Liver (tissue), 9 donors: ENCODE data around the gene ACKR2. TPM values are rescaled to one million over a fixed set of nuclear protein-coding genes. Genes with fewer than 3 reads are reported as not detected.

Experiments used
- DNase-seq: peaks from one replicate; pipeline ENCODE4 v3.0.0-alpha.2; 2017; ENCODE audit warnings: low spot score
- H3K27ac ChIP-seq, 2 donors: one replicate each; pipeline ENCODE4 v1.7.0; 2013; ENCODE audit warnings: inconsistent platforms in 2 of 2, low read length in 2 of 2, control low read depth in 1 of 2, low read depth in 1 of 2, mild to moderate bottlenecking in 1 of 2
- H3K27me3 ChIP-seq, 4 donors: one replicate each; pipeline versions ENCODE4 v1.6.1 to v1.7.0; 2013; ENCODE audit warnings: low read length in 3 of 4, inconsistent platforms in 1 of 4, mild to moderate bottlenecking in 1 of 4, moderate library complexity in 1 of 4; ENCODE audit not compliant: control insufficient read depth in 4 of 4, insufficient read depth in 4 of 4
- H3K36me3 ChIP-seq, 4 donors: one replicate each; pipeline versions ENCODE4 v1.6.1 to v1.7.0; 2013; ENCODE audit warnings: low read length in 3 of 4, mild to moderate bottlenecking in 3 of 4, low read depth in 1 of 4, moderate library complexity in 1 of 4; ENCODE audit not compliant: control insufficient read depth in 4 of 4, insufficient read depth in 3 of 4
- H3K4me1 ChIP-seq, 4 donors: one replicate each; pipeline versions ENCODE4 v1.6.1 to v1.7.0; 2013; ENCODE audit warnings: low read length in 3 of 4, mild to moderate bottlenecking in 3 of 4, moderate library complexity in 1 of 4; ENCODE audit not compliant: control insufficient read depth in 4 of 4, insufficient read depth in 4 of 4
- H3K4me3 ChIP-seq, 3 donors: one replicate each; pipeline versions ENCODE4 v1.6.1 to v1.7.0; 2013; ENCODE audit warnings: low read length in 3 of 3, control low read depth in 1 of 3, low read depth in 1 of 3, mild to moderate bottlenecking in 1 of 3
- H3K9ac ChIP-seq, 2 donors: one replicate each; pipeline ENCODE4 v1.7.0; 2013; ENCODE audit warnings: low read length in 2 of 2, mild to moderate bottlenecking in 2 of 2, moderate library complexity in 2 of 2, control low read depth in 1 of 2, low read depth in 1 of 2
- H3K9me3 ChIP-seq, 4 donors: one replicate each; pipeline versions ENCODE4 v1.6.1 to v1.7.0; 2013; ENCODE audit warnings: low read length in 3 of 4; ENCODE audit not compliant: control insufficient read depth in 4 of 4
- FOXA1 ChIP-seq: IDR thresholded peaks from 2 replicates; pipeline ENCODE4 v1.6.1; 2016; ENCODE audit warnings: antibody characterized with exemption
- FOXA2 ChIP-seq: IDR thresholded peaks from 2 replicates; pipeline ENCODE4 v1.6.1; 2016; ENCODE audit warnings: antibody characterized with exemption
- GABPA ChIP-seq, 2 donors: IDR thresholded peaks in 1 of 2; conservative IDR thresholded peaks in 1 of 2; 2 replicates each; pipeline ENCODE4 v1.6.1; 2016; ENCODE audit warnings: antibody characterized with exemption in 2 of 2, mild to moderate bottlenecking in 1 of 2, moderate library complexity in 1 of 2
- HNF4A ChIP-seq, 2 donors: conservative IDR thresholded peaks; 2 replicates each; pipeline ENCODE4 v1.6.1; 2016; ENCODE audit warnings: antibody characterized with exemption in 2 of 2, mild to moderate bottlenecking in 2 of 2
- HNF4G ChIP-seq: IDR thresholded peaks from 2 replicates; pipeline ENCODE4 v1.6.1; 2016; ENCODE audit warnings: antibody characterized with exemption
- NR2F2 ChIP-seq: IDR thresholded peaks from 2 replicates; pipeline ENCODE4 v1.6.1; 2016; ENCODE audit warnings: antibody characterized with exemption
- RAD21 ChIP-seq, 2 donors: IDR thresholded peaks; 2 replicates each; pipeline ENCODE4 v1.6.1; 2016; ENCODE audit warnings: antibody characterized with exemption in 2 of 2, mild to moderate bottlenecking in 2 of 2
- RXRA ChIP-seq, 2 donors: IDR thresholded peaks; 2 replicates each; pipeline ENCODE4 v1.6.1; 2017 to 2018; ENCODE audit warnings: antibody characterized with exemption in 2 of 2, mild to moderate bottlenecking in 1 of 2
- SP1 ChIP-seq: IDR thresholded peaks from 2 replicates; pipeline ENCODE4 v1.6.1; 2018; ENCODE audit warnings: antibody characterized with exemption, mild to moderate bottlenecking
- TAF1 ChIP-seq: conservative IDR thresholded peaks from 2 replicates; pipeline ENCODE4 v1.6.1; 2016; ENCODE audit warnings: antibody characterized with exemption, mild to moderate bottlenecking
- WGBS: extraction: QIAGEN DNeasy Blood & Tissue Kit; methylation state at CpG from one replicate; pipeline ENCODE4 v1.1.7; 2013; 5-methylcytosine and 5-hydroxymethylcytosine counted together
- polyA plus RNA-seq, 2 donors: library from polyadenylated mRNA; stranded (reverse) in 1 of 2; unstranded in 1 of 2; fragments of 200-250 nt in 1 of 2; fragments of >200 nt in 1 of 2; fragmentation: Nextera tagmentation in 1 of 2; extraction: Ambion mirVana in 1 of 2; gene quantifications; one replicate each; pipeline versions ENCODE4 v1.2.1 to v1.2.3, GENCODE V29; 2013 to 2015
- total RNA-seq, 2 donors: library from RNA; depleted of rRNA; stranded (reverse); fragments of >200 nt; gene quantifications; one replicate each; pipeline ENCODE4 v1.2.3, GENCODE V29; 2014
- TF ChIP-seq, protein P1 (sequence below): IDR thresholded peaks from 2 replicates; pipeline ENCODE4 v1.6.1; 2016; ENCODE audit warnings: antibody characterized with exemption
- TF ChIP-seq, protein P2 (sequence below): IDR thresholded peaks from 2 replicates; pipeline ENCODE4 v1.6.1; 2016; ENCODE audit warnings: antibody characterized with exemption
- TF ChIP-seq, protein P3 (sequence below): IDR thresholded peaks from 2 replicates; pipeline ENCODE4 v1.6.1; 2016; ENCODE audit warnings: antibody characterized with exemption
- TF ChIP-seq, protein P4 (sequence below): fragments of 150-350 bp; IDR thresholded peaks from 2 replicates; pipeline ENCODE4 v1.5.1; 2017; ENCODE audit warnings: improper control_type of control experiment, low read depth, low read length; ENCODE audit not compliant: missing input control
- TF ChIP-seq, protein P5 (sequence below): IDR thresholded peaks from 2 replicates; pipeline ENCODE4 v1.6.1; 2016; ENCODE audit warnings: antibody characterized with exemption, mild to moderate bottlenecking
- donor health status: healthy.
- donor health status: healthy.
- donor health status: healthy.
- donor health status: healthy.
- donor health status: healthy.

ACKR2 gene
- total and polyA plus RNA-seq, 4 donors: 7.3 to 19.3 (median 10.8) TPM

DNA sequence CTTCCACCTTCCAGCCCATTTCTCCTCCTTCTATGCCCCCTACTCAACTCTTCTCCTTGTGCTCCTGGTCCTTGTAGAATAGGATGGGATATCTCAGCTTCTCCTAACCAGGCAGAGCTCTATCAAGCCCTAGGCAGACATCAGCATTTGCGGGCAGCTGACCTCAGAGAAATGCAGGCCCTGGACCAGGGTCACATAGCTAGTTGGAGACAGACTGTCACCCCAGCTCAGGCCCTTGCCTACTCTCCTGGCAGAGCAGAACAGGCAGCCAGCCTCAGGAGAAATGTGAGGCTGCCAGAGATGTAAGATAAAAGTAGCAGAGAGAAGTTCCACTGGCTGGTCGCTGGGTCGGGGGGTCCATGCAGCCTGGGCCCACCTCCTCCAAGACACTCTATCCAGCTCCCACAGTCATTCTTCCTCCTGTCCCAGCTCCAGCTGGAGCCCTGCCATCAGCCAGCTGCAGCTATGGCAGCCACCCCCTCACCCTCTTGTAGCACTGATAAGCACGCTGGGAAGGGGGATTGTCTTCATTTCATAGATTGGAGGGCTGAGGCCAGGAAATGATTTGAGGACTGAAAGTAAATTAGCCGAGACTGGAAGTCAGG, 62.4 kb downstream of the ACKR2 start (continued):
- TF ChIP-seq, protein P1, sequence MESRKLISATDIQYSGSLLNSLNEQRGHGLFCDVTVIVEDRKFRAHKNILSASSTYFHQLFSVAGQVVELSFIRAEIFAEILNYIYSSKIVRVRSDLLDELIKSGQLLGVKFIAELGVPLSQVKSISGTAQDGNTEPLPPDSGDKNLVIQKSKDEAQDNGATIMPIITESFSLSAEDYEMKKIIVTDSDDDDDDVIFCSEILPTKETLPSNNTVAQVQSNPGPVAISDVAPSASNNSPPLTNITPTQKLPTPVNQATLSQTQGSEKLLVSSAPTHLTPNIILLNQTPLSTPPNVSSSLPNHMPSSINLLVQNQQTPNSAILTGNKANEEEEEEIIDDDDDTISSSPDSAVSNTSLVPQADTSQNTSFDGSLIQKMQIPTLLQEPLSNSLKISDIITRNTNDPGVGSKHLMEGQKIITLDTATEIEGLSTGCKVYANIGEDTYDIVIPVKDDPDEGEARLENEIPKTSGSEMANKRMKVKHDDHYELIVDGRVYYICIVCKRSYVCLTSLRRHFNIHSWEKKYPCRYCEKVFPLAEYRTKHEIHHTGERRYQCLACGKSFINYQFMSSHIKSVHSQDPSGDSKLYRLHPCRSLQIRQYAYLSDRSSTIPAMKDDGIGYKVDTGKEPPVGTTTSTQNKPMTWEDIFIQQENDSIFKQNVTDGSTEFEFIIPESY: no peak
- TF ChIP-seq RXRA (IDR thresholded peaks at IDR 0.05): no peak
- peak in 1 of 2 donors; percentile 3 for TF ChIP-seq RAD21 (IDR thresholded peaks at IDR 0.05)
- no peak for TF ChIP-seq TAF1
- no peak for TF ChIP-seq HNF4G
- no peak for TF ChIP-seq NR2F2
- TF ChIP-seq, protein P2, sequence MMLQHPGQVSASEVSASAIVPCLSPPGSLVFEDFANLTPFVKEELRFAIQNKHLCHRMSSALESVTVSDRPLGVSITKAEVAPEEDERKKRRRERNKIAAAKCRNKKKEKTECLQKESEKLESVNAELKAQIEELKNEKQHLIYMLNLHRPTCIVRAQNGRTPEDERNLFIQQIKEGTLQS: no peak
- TF ChIP-seq SP1: no peak
- TF ChIP-seq HNF4A (conservative IDR thresholded peaks at IDR 0.05): no peak
- TF ChIP-seq, protein P3, sequence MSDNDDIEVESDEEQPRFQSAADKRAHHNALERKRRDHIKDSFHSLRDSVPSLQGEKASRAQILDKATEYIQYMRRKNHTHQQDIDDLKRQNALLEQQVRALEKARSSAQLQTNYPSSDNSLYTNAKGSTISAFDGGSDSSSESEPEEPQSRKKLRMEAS: no peak

DNA sequence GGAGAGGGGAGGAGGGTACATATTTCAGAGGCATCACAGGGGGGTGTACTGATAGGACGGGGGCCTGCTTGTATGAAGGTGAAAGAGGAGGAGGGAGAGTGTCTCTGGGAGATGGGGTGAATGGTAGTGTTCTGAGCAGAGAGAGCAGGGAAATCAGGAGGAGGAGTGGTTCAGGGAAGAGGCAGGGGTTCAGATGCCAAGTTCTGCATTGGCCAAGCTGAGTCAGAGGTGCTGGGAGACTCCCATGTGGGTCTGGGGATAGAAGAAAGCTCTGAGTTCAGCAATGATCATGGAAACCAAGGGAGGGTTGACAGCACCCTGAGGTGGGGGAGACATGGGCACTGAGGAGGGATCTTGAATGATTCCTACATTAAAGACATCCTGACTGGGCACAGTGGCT, 63.5 kb downstream of the ACKR2 start:
- Histone ChIP-seq H3K9ac (peak overlapping the region; percentile 13 to 91), H3K27ac (peak overlapping the region; percentile 73 to 90), H3K9me3 (no peaks in the 10 kb centered on the region), H3K4me1 (peaks cover 5 to 41% (median 32%) of the 10 kb centered on the region in 4 donors), H3K4me3 (peak overlapping the region; percentile 62 to 91 (median 84)), H3K36me3 (no peaks in the 10 kb centered on the region), H3K27me3 (no peaks in the 10 kb centered on the region)
- TF ChIP-seq FOXA1: no peak
- peak; percentile 40 for TF ChIP-seq TAF1
- TF ChIP-seq, protein P4, sequence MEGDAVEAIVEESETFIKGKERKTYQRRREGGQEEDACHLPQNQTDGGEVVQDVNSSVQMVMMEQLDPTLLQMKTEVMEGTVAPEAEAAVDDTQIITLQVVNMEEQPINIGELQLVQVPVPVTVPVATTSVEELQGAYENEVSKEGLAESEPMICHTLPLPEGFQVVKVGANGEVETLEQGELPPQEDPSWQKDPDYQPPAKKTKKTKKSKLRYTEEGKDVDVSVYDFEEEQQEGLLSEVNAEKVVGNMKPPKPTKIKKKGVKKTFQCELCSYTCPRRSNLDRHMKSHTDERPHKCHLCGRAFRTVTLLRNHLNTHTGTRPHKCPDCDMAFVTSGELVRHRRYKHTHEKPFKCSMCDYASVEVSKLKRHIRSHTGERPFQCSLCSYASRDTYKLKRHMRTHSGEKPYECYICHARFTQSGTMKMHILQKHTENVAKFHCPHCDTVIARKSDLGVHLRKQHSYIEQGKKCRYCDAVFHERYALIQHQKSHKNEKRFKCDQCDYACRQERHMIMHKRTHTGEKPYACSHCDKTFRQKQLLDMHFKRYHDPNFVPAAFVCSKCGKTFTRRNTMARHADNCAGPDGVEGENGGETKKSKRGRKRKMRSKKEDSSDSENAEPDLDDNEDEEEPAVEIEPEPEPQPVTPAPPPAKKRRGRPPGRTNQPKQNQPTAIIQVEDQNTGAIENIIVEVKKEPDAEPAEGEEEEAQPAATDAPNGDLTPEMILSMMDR: no peak
- peak in 1 of 2 donors; percentile 14 for TF ChIP-seq RXRA (IDR thresholded peaks at IDR 0.05)
- TF ChIP-seq, protein P5, sequence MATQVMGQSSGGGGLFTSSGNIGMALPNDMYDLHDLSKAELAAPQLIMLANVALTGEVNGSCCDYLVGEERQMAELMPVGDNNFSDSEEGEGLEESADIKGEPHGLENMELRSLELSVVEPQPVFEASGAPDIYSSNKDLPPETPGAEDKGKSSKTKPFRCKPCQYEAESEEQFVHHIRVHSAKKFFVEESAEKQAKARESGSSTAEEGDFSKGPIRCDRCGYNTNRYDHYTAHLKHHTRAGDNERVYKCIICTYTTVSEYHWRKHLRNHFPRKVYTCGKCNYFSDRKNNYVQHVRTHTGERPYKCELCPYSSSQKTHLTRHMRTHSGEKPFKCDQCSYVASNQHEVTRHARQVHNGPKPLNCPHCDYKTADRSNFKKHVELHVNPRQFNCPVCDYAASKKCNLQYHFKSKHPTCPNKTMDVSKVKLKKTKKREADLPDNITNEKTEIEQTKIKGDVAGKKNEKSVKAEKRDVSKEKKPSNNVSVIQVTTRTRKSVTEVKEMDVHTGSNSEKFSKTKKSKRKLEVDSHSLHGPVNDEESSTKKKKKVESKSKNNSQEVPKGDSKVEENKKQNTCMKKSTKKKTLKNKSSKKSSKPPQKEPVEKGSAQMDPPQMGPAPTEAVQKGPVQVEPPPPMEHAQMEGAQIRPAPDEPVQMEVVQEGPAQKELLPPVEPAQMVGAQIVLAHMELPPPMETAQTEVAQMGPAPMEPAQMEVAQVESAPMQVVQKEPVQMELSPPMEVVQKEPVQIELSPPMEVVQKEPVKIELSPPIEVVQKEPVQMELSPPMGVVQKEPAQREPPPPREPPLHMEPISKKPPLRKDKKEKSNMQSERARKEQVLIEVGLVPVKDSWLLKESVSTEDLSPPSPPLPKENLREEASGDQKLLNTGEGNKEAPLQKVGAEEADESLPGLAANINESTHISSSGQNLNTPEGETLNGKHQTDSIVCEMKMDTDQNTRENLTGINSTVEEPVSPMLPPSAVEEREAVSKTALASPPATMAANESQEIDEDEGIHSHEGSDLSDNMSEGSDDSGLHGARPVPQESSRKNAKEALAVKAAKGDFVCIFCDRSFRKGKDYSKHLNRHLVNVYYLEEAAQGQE: peak; percentile 36
- no peak for TF ChIP-seq HNF4G
- peak; percentile 20 for TF ChIP-seq SP1
- no peak for TF ChIP-seq RAD21 (IDR thresholded peaks at IDR 0.05)
- peak in 1 of 2 donors; percentile 9 for TF ChIP-seq HNF4A (conservative IDR thresholded peaks at IDR 0.05)
- no peak for TF ChIP-seq GABPA (IDR thresholded peaks at IDR 0.05 in 1 of 2, conservative IDR thresholded peaks at IDR 0.05 in 1 of 2)
- no peak for TF ChIP-seq FOXA2
- TF ChIP-seq, protein P2: no peak
- no peak for DNase-seq
- 40% methylated on average over 1 of the region's 1 CpG for WGBS
